HG03378 (cell line): Measurements from ENCODE around the gene BRD4.
"Not testable (repeated sequence)": the region's sequence is repeated elsewhere in the genome, so short reads cannot be mapped to it uniquely, and the experiment has no call there.

Experiments used
- ATAC-seq: cut with Tn5 transposase; IDR thresholded peaks from one replicate; pipeline ENCODE4 v1.9.1; 2021; ENCODE audit warnings: mild to moderate bottlenecking, moderate library complexity; ENCODE audit not compliant: unreplicated experiment

The BRD4 gene

DNA sequence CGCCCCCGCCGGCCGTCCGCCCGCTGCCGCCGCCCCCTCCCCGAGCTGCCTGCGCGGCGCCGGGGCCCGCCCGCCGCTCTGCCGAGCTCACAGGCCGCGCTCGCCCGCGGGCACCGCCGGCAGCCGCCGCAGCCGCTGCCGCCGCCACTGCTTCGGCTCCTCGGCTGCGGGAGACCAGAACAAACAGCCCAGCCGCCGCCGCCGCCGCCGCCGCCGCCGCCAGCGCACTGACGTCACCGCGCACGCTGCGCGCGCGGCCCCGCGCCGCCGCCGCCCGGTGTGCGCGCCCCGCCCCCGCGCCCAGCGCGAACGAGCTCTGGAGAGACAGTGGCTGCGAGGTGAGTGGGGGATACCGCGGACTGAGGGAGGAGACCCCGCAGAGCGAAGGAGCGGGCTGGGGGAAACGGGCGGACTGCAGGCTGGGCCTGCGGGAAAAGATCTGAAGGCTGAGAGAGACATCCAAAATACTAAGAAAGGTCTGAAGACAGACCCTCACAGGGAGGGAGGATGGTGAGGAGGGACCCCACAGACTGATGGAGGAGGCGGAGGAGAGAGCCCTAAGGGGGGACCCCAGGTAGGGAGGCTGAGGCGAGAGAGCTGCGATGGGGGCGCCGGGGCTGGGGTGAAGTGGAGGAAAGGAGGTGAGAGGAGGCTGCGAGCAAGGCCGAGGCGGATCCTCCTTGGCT, at the start of gene BRD4:
TSS of gene BRD4 (minus strand) at position 229 of the 686 bp plus-strand sequence. CDS start 59,440 bp downstream, outside the sequence.
- ATAC-seq, result no peak

DNA sequence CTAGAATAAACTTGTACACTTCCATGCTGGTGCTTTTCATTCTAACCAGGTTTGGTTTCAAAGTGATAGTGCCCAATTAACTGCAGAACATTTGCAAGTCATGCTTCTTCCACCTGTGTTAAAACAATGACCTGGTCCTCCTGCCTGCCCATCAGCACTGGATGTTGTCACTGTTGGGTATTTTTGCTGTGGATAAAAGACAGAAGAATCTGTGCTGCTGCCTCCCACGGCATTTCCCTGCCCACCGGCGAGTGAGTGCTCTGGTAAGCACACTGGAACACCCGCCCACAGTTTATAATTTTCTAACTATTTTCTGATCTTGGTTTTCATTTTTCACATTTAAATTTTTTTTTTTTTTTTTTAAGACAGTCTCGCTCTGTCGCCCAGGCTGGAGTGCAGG, 49.5 kb upstream of the BRD4 start:
- ATAC-seq, result no peak

DNA sequence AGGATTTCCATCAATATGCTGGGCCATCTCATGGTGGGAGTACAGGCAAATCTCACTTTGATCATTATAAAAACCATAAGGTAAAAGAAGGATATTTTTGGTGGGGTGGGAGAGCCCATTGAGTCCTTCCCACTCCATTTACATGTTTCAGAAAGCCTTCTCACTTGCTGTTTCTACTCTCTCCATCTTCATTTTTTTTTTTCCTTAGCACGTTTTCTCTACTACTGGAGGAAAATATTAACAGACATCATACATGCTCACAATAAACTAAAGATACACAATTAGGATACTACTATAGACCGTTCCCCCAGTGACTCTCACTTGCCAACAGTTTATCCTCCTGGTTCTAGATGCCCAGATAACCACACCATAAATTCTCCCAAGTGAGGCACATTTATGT, 49.1 kb upstream of the BRD4 start:
- no peak for ATAC-seq

DNA sequence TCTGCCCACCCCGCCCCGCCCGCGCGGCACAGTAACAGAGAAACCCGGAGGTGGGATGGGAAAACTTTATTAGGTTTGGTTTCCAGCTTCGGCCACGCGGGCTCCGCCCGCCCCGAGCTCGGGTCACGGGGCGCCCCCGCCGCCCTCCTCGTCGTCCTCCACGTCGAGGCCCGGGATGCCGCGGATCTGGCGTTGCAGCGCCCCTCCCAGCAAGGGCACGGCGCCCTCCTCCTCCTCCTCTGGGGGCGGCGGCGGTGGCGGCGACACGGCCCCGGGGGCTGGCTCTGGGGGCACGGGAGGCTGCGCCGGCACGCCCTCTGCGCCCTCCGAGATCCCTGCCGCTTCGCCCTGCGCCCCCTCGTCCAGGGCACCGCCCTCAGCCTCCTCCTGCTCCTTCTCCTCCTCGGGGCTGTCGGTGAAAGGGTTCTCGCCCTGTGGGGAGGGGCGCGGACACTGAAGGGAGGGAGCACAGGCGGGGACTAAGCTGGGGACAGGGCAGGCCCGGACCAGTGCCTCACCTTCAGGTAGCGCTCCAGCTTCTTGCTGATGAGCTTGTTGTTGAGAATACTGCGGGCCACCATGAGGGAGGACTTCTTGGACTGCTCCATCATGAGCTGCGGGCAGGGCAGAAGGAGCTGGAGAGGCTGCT, 47.8 kb upstream of the BRD4 start:
- peak; percentile 10 for ATAC-seq

DNA sequence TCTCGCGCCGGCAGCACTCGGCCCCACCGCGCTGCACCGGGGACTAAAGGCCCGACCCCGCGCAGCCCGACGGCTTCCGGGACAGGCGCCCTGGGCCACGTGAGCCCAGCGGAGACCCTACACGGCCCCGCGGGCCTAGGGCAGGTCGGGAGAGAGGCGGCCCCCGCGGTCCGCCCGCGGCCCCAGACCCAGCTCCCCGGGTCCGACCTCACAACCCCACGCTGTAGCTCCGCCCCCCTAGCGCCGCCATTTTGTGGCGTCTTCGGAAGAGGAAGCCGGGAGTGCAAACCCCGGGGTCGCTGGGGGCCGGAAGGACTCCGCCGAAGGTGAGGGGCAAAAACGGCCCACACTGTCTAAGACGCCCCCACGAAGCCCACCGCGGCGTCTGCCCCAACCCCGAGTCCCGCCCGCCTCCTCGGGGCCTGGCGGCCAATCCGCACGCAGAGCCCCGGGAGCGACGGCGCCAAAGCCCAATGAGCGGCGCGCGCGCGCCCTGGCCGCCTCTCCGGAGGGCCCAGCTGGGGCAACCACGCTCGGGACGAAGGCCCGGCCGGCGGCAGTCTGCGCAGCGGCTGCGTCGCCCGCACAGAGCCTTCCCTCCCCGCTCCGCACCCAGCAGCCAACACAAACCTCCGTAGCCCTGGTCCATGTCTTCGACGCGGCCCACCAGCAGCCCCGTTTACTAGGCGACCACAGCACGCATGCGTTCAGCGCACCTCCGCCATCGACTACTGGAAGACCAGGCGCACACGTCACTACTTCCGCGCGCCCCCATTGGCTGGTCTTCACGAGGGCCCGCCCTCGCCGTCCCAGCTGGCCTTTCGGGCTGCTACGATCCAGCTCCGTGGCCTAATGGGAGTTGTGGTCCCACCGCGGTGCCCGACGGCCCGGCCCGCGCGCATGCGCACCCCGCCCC, 47.0 kb upstream of the BRD4 start, which contains the start of gene AKAP8:
TSS of gene AKAP8 (minus strand) at position 705 of the 916 bp plus-strand sequence. CDS start at position 649, 56 bp downstream.
- peak; percentile 76 for ATAC-seq

DNA sequence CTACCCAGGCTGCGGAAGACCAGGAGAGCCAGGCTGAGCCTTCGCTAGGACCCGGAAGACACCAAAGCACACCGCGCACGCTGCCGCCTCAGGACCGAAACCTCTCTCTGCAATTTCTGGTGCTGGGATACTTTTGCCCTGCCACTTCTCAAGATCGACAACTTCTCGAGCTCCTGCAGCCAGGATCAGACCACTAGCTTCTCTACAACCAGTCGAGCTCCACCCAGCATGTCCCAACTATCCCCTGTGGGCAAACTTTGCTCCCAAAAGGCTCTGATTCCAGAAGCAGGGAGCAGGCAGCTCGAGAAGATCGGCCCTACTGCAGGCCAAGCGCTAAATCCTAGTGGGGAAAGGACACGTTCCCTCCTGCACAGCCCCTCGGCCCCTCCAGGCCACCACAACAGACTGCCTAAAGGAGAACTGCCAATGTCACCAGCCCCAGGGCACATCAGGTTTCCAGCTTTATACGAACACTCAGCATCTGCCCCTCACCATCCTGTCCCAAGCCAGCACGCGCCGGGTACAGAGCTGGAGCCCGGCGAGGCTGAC, 46.3 kb upstream of the BRD4 start:
- no peak for ATAC-seq

DNA sequence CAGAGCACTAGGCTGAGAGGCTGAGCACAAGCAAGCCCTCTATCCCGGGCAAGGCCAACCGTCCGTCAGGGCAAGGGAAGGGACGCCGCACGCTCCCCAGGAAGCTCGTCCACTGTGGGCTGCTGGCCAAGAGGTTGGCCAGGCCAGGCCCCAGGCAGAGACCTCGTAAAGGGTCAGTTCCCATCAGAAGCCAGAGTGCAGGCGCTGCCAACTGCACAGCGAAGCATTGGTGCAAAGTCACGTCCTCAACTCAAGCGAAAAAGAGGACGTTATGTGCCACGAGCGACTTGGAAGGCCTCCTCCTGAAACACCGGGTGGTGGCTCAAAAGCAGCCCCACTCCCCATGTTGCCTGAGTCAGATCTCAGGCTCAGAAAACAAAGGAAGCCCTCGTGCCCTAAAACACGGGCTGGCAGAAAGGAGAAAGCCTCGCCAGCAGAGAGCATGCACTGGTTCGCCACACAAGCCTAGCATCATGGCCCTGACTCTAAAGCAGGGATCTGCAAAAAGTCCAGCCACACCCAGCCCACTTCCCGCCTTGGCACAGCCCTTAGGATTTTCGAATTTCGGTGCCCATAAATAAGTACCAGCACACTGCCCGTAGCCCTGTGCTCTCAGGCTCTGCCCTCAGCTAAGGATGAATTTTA, 42.6 kb upstream of the BRD4 start:
- no peak for ATAC-seq

DNA sequence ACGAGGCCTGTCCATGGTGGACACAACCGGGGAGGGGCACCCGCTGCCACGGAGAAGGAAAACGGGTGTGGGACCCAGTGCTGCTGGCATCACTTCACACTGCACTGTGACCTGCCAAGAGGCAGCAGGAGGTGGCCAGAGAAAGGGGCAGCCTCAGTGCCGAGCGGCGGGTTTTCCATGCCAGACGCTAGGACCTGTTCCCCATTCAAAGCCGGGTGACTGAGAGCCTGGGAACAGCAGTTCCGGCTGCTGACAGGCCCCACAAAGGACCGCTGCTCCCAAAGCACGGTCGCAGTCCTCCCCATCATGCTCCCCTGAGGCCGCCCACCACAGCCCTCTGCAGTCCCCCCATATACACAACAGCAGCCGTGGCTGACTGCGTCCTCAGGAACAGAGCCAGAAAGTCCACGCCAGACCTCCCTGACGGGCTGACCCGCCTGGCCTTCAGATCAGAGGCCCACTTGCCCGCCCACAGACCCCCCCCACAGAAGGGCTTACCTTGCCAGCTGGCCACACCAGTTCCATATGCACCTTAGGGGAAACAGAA, 41.8 kb upstream of the BRD4 start:
- ATAC-seq, result no peak

DNA sequence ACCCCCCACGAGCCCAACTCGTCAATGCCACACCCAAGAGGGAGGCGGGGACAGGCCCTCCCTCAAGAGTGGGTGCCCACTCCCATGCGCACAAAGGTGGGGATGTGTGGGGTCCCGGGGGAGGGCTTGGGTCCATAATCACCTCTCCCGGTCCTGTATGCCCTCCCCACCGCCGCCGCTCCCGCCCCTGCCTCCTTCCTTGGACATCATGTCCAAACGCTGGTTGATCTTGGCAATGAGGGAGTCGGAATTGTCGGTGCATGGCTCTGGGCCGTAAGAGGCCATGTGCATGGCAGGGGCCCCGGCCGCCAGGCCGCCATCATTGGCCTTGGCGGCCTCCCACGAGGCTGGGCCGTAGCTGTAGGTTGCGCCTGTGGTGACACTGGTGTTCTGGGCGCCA, 41.3 kb upstream of the BRD4 start:
- no peak for ATAC-seq

DNA sequence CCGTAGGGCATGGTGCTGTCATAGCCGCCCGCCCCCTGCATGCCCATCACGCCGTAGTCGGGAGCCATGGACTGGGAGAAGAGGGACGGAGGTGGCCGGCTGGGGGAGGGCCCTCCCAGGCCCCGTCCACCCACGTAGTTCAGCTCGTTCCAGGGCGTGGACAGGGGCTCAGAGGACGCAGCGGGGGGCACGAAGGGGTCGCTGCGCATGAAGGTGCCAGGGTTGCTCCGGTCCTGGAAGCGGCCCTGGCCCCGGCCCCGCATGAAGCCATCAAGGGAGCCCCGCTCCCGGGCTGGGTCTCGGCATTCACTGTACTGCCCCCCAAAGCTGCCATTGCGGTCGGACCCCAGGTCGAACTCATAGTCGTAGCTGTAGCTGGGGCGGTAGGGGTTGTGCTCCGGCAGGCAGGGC, 40.6 kb upstream of the BRD4 start:
- no peak for ATAC-seq

DNA sequence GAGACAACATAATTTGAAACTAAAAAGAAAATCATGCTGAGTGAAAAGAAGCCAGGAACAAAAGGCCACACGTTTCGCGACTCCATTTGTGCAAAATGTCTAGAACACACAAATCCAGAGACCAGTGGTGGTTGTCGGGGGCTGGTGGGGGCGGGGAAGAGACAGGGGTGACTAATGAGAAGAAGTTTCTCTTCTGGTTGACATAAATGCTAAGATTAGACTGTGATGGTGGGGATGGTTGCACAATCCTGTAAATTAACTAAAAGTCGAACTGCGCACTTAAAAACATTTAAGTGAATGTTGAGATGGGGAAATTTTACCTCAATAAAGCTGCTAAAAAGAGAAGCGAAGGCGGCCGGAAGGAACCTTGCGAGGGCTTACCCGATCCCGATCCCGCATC, 40.1 kb upstream of the BRD4 start:
- ATAC-seq, result no peak

DNA sequence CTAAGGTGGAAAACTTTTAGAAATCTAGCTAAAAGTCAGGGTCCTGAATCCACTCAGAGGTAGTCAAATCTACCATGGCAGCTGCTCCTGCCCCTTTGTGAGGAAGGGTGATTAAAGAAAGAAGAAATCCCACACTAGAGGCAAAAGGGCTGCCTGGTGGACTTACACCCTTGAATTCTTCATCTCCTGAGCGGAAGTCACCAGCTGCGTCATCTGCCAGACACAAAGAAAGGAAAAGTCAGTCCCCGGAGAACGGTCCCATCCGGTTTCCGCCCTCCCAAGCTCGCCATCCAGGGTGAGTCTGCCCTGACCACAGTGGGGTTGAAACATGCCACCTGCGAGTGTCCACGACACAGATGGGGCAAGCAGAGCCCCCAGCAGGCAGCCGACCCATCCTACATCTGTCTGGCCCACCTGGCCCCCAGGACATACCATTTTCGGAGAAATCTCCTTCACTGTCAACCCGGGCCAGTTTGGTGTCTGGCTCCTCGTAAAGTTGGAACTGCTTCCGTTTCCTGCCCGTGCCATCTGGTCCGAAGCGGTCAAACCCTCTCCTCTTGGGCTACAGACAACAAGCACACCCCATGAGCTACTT, 39.5 kb upstream of the BRD4 start:
- ATAC-seq, result no peak

DNA sequence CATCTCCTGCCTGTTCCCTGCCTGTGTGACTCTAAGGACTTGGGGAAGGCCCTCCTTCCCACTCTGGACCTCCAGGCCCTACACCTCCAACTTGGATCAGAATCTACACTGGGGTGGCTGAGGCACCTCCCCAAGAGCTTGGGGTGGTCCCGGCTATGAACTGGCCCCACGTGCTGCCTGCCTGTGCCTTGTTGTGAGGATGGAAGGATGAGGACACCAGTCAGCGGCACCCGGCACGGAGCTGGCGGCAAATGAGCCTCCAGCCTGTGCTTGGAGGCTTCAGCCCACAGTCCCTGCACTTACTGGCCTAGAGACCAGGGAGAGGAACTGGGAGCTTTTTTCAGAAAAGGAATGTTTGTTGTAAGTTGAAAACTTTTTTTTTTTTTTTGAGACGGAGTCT, 38.8 kb upstream of the BRD4 start:
- ATAC-seq, result no peak

DNA sequence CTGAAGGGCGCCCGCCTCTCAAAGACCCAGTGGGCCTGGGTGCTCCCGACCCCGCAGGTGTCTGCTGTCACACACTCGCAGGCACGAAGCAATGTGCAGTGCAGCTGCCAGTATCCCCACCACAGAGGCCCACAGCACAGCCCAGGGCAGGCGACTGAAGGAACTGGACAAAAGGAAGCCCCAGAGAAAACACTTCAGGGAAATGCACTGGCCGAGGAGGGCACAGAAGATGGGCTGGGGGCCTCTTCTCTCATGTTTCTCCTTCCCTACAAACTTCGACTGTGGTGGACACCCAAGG, 37.2 kb upstream of the BRD4 start:
- no peak for ATAC-seq

DNA sequence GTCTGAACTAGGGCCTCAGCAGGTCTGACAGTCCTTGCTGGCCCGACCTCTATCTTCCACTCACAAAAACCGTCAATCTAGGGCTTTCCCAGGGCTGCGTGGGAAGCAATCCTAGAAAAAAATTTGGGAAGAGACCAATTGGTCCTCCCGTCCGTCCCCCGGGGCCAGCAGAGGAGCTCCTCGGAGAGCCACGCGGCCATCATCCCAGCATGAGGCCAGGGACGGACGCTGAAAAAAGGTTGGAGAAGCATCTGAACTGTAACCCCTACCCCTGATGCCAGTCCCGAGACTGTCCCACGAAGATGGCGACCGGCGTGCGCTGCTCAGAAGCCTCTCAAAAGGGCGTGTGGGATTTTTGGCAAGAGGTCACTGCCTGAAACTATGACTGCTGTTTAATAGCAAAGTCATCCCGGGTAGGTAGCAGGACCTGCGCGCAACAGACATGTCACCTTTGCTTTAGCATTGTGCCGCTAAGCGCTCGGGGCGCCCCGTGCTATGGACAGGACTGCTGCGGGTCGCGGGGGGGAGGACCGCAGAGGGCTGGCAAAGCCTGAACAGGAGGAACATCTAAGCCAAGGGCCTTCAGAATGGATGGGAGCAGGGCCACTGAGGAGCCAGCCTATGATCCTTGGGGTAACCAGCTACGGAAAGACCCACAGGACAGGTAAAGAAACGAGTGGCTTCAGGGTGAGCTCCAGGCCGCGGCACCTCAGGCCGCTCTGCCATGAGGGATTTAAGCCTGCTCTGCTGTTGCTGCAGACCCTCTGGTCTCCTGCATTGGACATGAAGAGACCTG, 36.7 kb upstream of the BRD4 start:
- ATAC-seq, result no peak

DNA sequence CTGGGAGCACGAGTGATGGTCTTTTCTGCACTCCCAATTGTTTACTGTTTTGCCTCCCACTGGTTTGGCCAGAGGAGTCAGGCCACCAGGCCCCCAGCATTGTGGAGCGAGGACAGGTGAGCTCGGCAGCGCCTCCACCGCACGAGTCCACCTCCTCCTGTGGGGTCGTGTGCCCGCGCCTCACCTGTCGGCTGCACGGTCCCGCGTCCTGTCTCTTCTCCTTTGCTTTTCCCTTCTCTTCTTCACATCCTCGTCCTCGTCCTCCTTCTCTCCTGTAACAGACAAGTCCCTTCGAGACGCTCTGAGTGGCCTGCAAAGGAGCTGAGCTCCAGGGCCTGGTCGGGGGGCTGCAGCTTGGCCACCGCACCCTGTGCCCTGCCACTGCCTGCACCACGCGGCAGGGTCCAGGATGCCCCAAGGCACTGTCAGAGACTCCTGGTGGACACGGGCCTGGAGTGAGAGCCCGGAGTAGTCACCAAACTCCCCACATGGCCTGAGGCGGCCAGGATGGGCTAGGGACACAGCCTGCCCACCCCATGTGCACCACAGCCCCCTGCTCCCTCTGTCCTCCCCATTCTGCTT, 35.8 kb upstream of the BRD4 start:
- no peak for ATAC-seq

DNA sequence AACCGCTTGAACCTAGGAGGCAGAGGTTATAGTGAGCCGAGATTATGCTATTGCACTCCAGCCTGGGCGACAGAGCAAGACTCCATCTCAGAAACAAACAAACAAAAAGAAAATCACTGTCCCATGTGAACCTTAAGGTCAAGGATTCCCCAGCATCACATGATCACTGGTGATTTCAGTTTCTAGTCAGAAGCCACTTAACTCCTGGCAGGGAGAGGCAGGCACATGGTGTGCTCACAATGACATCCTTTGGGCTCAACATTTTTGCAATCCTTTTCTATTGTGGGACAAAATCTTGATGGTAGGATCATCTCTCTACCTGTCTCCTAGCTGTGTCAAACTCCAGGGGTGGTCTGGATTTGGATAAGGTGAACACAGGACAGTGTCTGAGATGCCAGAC, 35.1 kb upstream of the BRD4 start:
- ATAC-seq, result no peak

DNA sequence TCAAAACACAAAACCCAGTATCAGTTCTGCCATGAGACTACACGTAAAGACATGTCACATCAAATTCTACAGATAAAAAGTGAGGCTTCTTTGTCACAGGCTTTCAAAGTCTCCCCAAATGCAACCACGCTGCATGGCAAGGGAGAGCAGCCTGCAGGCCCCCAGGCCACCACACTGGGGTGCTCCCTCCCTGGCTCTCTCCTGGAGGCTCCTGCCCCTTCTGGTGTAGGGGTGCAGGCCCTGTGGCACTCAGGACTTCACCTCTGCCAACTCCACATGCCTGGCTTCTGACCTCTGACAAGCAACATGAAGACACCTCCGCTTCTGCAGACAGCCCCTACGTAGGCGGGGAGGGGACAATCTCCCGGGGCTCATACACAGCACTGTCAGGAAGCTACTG, 32.9 kb upstream of the BRD4 start:
- no peak for ATAC-seq

DNA sequence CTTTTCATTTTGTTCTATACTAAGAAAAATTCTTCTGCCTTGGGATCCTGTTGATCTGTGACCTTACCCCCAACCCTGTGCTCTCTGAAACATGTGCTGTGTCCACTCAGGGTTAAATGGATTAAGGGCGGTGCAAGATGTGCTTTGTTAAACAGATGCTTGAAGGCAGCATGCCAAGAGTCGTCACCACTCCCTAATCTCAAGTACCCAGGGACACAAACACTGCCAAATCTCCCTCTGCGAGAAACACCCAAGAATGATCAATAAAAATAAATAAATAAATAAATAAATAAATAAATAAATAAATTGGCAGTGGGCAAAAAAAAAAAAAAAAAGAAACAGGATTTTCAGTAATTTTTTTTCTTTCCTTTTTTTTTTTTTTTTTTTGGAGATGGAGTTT, 31.5 kb upstream of the BRD4 start:
- ATAC-seq, result not testable (repeated sequence)
